SK-N-SH (cell line): Measurements from ENCODE around the gene TNNC1.

Source experiments
- ELF1 ChIP-seq: IDR thresholded peaks from 2 replicates; pipeline ENCODE4 v1.4.0; 2012
- EP300 ChIP-seq, 2 experiments: IDR thresholded peaks; 2 replicates each; pipeline versions ENCODE4 v1.4.0 to v1.6.1; 2012; ENCODE audit warnings: borderline replicate concordance in 1 of 2, low read depth in 1 of 2, low read length in 1 of 2
- FOXJ3 ChIP-seq: sonication (generic); formaldehyde crosslinking; IDR thresholded peaks from 2 replicates; pipeline ENCODE4 v1.5.1; 2020; ENCODE audit warnings: mild to moderate bottlenecking, missing genetic modification reagents
- GABPA ChIP-seq: IDR thresholded peaks from 2 replicates; pipeline ENCODE4 v1.4.0; 2012; ENCODE audit warnings: low read depth, mild to moderate bottlenecking
- GATA2 ChIP-seq: sonication (generic); formaldehyde crosslinking; IDR thresholded peaks from 2 replicates; pipeline ENCODE4 v1.5.0; 2020; ENCODE audit warnings: mild to moderate bottlenecking, missing genetic modification reagents
- TF ChIP-seq, protein P1 (sequence below): fragments of 200-600 bp; sonication (generic); IDR thresholded peaks from 2 replicates; pipeline ENCODE4 v1.6.1; 2017; ENCODE audit warnings: antibody characterized with exemption, mild to moderate bottlenecking, moderate library complexity

DNA sequence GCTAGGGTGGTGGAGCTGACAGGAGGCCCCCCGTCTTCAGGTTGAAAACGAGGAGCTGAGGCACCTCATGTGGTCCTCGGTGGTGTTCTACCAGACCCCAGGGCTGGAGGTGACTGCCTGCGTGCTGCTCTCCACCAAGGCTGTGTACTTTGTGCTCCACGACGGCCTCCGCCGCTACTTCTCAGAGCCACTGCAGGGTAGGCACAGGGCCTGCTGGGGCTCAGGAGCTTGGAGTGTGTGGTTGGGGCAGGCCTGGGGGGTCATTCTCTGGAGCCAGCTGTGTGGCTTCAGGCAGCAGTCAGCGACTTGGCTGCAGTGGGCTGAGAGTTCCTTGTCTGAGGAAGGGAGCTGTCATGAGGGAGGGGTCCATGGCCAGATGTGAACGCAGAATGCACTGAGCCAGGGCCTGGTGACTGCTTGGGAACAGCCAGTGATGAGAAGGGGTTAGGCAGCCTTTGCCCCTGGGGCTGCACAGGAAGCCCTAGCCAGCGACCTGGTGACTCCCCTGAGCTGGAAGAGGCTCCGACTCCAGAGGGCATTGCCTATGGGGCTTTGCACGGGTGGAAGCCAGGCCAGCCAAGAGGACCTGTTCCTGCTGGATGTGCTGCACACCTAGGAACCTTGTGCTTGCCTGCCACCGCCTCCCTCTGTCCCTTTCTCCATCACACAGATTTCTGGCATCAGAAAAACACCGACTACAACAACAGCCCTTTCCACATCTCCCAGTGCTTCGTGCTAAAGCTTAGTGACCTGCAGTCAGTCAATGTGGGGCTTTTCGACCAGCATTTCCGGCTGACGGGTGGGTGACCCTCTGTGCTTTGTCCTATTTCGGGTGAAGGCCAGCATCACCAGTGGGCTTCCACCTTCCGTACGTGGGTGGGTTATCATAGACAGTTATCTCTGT, 36.4 kb upstream of the TNNC1 start:
- TF ChIP-seq GATA2 (CRISPR knock-in tag) (no peak), GABPA (no peak), FOXJ3 (CRISPR knock-in tag) (no peak), EP300 (IDR thresholded peaks at IDR 0.05; ENCODE audit: borderline replicate concordance in 1 of 2, low read depth in 1 of 2, low read length in 1 of 2) (no peak), ELF1 (no peak)
- TF ChIP-seq, protein P1, sequence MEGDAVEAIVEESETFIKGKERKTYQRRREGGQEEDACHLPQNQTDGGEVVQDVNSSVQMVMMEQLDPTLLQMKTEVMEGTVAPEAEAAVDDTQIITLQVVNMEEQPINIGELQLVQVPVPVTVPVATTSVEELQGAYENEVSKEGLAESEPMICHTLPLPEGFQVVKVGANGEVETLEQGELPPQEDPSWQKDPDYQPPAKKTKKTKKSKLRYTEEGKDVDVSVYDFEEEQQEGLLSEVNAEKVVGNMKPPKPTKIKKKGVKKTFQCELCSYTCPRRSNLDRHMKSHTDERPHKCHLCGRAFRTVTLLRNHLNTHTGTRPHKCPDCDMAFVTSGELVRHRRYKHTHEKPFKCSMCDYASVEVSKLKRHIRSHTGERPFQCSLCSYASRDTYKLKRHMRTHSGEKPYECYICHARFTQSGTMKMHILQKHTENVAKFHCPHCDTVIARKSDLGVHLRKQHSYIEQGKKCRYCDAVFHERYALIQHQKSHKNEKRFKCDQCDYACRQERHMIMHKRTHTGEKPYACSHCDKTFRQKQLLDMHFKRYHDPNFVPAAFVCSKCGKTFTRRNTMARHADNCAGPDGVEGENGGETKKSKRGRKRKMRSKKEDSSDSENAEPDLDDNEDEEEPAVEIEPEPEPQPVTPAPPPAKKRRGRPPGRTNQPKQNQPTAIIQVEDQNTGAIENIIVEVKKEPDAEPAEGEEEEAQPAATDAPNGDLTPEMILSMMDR = no peak
